ENCODE measurements around the gene GNS.

- TF ChIP-seq EZH2 (IDR thresholded peaks at IDR 0.05; ENCODE audit: low read length, unreplicated experiment) (no peak), CTCF (conservative IDR thresholded peaks at IDR 0.05; ENCODE audit: low read depth, low read length) (no peak)
Observed at GRCh38 chr12:64672925-64673409, 86.2 kb downstream of the GNS start.

All from PC-3 (cell line).